ENCODE results near the gene B3GLCT.

DNA sequence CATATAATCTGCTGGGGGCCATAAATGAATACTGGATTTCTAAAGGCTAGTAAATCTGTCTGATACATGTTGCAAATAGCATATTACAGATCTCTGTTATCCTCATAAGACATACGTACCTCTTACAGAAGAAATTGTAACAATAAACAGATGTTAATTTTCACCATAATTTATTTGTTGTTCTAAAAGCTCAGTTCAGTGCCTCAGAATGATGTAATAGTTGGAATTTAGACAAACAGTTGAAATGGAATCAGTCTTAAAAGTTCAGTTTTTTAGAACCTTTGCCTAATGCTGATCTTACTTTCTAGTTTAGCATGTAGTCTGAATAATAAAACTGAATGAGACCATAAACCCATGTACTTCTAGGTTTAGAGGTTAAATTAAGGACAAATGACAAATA lies 43.1 kb downstream of the B3GLCT start:
- TF ChIP-seq POLR2A (IDR thresholded peaks at IDR 0.05; ENCODE audit: low read depth, low read length) (no peak), TAF1 (IDR thresholded peaks at IDR 0.05; ENCODE audit: borderline replicate concordance, low read depth, low read length) (no peak), POLR2AphosphoS5 (IDR thresholded peaks at IDR 0.05; ENCODE audit: low read depth, low read length) (no peak)
